Mesothelial cell of epicardium (in vitro differentiated cells): ENCODE data around the gene CEPT1. TPM values are rescaled to one million over a fixed set of nuclear protein-coding genes. Genes with fewer than 3 reads are reported as not detected.

ENCODE experiments used
- DNase-seq, 2 experiments: peaks; one replicate each; pipeline ENCODE4 v3.0.0; 2021; ENCODE audit warnings: low spot score in 2 of 2; ENCODE audit not compliant: unreplicated experiment in 2 of 2
- H3K27ac Mint-ChIP-seq: 2 replicates; pipeline ENCODE4 v1.8.0; 2021; ENCODE audit warnings: mixed read lengths
- H3K27me3 Mint-ChIP-seq: 2 replicates; pipeline ENCODE4 v1.8.0; 2021; ENCODE audit warnings: low read depth, mixed read lengths
- H3K36me3 Mint-ChIP-seq: 2 replicates; pipeline ENCODE4 v1.8.0; 2021; ENCODE audit warnings: mixed read lengths
- H3K4me1 Mint-ChIP-seq: 2 replicates; pipeline ENCODE4 v1.8.0; 2021; ENCODE audit warnings: mixed read lengths
- H3K4me3 Mint-ChIP-seq: 2 replicates; pipeline ENCODE4 v1.8.0; 2021; ENCODE audit warnings: mild to moderate bottlenecking, moderate library complexity, mixed read lengths
- H3K9me3 Mint-ChIP-seq: 2 replicates; pipeline ENCODE4 v1.8.0; 2021; ENCODE audit warnings: mixed read lengths
- total RNA-seq: library from RNA; stranded (reverse); gene quantifications from 3 replicates; pipeline ENCODE4 v1.2.1, GENCODE V29; 2021
- TF ChIP-seq, protein P1 (sequence below): fragments of 200-600 bp; sonication (generic); IDR thresholded peaks from one replicate; pipeline ENCODE4 v1.5.0; 2021; ENCODE audit warnings: antibody characterized with exemption; ENCODE audit not compliant: unreplicated experiment

CEPT1 gene
- total RNA-seq, 1 donor from 2014 or later: 38.9 TPM

DNA sequence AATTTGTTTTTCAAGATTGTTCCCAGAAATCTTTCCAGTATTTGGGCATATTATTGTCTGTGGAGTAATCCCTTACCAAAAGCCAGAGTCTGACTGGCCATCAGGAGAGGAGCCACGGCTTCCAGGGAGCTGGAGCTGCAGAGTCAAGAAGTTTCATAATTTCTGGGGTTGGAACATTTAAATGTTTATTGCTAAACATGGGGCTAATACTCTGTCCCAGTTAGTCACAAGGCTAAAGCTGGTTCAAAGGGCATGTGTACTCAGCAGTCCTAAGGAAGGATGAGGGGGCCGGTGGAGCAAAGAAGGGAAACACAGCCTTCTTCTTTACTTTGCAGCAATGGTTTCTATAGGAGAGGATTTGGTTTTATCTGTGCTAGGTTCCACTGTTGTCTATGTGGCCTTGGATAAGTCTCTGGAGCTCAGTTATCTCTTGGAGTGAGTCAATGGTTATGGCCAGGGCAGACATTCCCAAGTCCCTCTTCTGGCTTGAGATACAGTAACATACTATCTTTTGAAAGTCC lies 51.0 kb downstream of the CEPT1 start:
- TF ChIP-seq, protein P1, sequence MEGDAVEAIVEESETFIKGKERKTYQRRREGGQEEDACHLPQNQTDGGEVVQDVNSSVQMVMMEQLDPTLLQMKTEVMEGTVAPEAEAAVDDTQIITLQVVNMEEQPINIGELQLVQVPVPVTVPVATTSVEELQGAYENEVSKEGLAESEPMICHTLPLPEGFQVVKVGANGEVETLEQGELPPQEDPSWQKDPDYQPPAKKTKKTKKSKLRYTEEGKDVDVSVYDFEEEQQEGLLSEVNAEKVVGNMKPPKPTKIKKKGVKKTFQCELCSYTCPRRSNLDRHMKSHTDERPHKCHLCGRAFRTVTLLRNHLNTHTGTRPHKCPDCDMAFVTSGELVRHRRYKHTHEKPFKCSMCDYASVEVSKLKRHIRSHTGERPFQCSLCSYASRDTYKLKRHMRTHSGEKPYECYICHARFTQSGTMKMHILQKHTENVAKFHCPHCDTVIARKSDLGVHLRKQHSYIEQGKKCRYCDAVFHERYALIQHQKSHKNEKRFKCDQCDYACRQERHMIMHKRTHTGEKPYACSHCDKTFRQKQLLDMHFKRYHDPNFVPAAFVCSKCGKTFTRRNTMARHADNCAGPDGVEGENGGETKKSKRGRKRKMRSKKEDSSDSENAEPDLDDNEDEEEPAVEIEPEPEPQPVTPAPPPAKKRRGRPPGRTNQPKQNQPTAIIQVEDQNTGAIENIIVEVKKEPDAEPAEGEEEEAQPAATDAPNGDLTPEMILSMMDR: no peak
- Mint-ChIP-seq H3K9me3 (no peaks in the 10 kb centered on the region), H3K4me1 (peaks cover 5% of the 10 kb centered on the region), H3K4me3 (no peak overlapping the region), H3K27me3 (no peaks in the 10 kb centered on the region), H3K36me3 (peaks cover 19% of the 10 kb centered on the region), H3K27ac (no peak overlapping the region)
- no peak for DNase-seq

DNA sequence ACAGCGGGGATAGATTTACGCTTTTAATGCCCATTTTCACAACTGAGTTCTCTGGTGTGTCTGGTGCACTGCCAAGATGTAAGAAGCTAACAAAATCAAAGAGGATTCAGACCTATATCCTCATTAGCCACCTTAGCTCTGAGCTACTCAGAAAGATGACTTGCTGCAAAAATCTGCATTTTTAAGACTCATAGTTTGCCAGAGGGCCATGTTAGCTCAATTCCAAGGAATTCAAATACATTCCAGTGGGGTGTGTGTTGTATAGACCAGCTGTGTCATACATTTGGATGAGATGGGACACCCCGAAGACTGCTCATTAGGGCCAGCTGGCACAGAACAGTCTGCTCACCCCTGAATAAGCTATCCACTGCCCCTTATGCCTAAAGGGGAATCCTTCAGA lies 51.5 kb downstream of the CEPT1 start:
- Mint-ChIP-seq H3K4me3 (no peak overlapping the region), H3K27ac (no peak overlapping the region), H3K9me3 (no peaks in the 10 kb centered on the region), H3K27me3 (no peaks in the 10 kb centered on the region), H3K36me3 (peaks cover 19% of the 10 kb centered on the region), H3K4me1 (peaks cover 5% of the 10 kb centered on the region)
- TF ChIP-seq, protein P1: no peak
- DNase-seq: no peak

DNA sequence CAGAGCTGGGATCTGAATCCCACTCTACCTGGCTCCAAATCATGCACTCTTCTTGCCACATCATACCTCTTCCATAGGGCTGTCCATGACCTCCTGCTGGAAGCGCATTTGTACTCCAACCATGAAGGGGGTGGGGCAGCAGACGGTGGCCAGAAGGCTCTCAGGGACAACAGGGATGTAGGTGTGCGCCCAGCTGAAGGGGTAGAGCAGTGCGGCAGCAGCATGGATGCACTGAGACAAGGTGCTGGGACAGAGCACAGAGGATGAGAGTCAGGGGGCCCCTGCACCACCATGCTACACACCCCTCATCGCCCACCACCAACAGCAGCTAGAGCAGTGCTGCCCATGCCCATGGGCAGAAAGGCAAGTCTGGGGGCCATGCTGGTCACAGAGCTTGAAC lies 52.1 kb downstream of the CEPT1 start:
- H3K4me3 Mint-ChIP-seq: no peak overlapping the region
- H3K27me3 Mint-ChIP-seq: no peaks in the 10 kb centered on the region
- H3K27ac Mint-ChIP-seq: no peak overlapping the region
- H3K4me1 Mint-ChIP-seq: peaks cover 5% of the 10 kb centered on the region
- no peaks in the 10 kb centered on the region for H3K9me3 Mint-ChIP-seq
- DNase-seq: no peak
- H3K36me3 Mint-ChIP-seq: peaks cover 16% of the 10 kb centered on the region
- TF ChIP-seq, protein P1: no peak

DNA sequence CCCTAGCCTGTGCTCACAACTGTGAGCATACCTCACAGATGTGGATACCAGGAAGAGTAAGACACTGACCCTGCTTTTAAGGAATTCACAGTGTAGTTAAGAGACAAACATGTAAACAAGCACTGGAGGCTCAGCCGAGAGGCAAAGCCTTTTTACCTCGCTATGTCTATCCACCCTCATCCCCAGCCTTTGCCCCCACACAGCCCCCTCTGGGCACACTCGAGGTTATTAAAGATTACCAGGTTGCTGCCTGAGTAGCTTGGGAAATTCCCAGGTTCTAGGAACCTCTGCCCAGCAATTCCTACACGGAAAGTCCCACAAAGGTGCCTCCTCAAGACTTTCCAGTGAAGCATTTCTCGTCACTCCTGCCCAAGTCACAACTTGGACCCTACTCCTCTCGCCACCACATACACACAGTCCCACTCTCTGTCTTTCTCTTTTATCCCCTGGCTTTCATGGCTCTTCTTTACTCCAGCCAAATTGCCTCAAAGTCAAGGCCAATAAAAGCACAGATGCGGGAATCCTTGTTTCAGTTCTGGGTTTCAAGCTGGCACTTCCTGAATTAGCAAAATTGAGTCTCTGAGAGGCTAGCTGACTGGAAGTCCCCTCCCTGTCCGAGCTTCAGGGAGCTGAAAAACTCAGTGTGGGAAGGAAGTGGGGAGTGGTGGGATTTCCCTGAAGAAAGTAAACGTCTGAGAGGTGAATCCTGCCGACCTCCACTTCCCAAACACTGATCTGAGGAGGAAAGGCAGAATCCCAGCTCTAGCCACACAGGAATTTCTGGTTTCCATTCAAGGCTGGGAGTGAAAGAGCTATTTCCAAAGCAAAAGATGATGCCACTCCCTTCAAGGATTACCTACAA lies 52.9 kb downstream of the CEPT1 start:
- DNase-seq: no peak
- Mint-ChIP-seq H3K27me3 (no peaks in the 10 kb centered on the region), H3K4me1 (peaks cover 5% of the 10 kb centered on the region), H3K4me3 (no peak overlapping the region), H3K27ac (peak overlapping the region; percentile 70), H3K9me3 (no peaks in the 10 kb centered on the region), H3K36me3 (peaks cover 16% of the 10 kb centered on the region)
- TF ChIP-seq, protein P1: no peak

DNA sequence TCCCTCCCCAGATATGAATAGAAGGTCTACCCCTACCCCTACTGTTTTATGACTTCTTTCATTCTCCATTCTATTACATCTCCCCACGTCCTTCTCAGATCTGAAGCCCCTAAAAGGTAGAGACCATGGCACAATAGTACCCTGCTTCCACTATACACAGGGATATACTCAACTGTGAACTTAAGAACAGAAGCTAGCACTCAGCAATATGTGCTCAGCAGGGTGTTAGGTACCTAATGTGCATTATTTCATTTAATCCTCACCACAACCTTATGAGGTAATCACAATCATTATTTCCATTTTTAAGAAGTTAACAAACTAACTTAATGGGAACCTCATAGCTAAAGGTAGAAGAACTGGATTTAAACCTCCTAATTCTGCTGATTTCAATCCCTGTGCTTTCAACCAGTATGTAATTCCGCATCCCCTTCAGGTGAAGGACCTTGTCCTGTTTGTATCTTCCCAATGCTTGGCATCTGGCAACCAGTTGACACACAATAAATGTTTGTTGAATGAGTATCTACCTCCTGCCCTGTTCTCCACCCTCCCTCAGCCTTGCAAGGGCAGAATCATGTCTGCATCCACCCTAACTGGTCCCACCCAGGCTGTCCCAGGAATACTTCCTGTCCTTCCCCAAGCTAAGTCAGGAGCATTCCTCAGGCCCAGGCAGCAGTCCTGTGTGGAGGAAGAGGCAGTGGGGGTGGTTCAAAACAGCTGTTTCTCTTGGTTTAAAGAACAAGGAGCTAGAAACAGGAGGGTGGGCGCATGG lies 53.9 kb downstream of the CEPT1 start:
- no peak overlapping the region for H3K27ac Mint-ChIP-seq
- H3K9me3 Mint-ChIP-seq: no peaks in the 10 kb centered on the region
- peaks cover 5% of the 10 kb centered on the region for H3K4me1 Mint-ChIP-seq
- no peaks in the 10 kb centered on the region for H3K27me3 Mint-ChIP-seq
- peaks cover 7% of the 10 kb centered on the region for H3K36me3 Mint-ChIP-seq
- H3K4me3 Mint-ChIP-seq: no peak overlapping the region
- no peak for DNase-seq
- TF ChIP-seq, protein P1: no peak
